K562 (cell line): ENCODE results near the gene ERGIC3. TPM values are rescaled to one million over a fixed set of nuclear protein-coding genes. Genes with fewer than 3 reads are reported as not detected.

Experiments
- ATF7 ChIP-seq: fragments of 450-650 bp; IDR thresholded peaks from 2 replicates; pipeline ENCODE4 v1.7.1; 2014; ENCODE audit warnings: mild to moderate bottlenecking, moderate library complexity
- BRCA1 ChIP-seq, 2 experiments: fragments of 450-650 bp in 1 of 2; sonication (generic) in 1 of 2; formaldehyde crosslinking in 1 of 2; IDR thresholded peaks; 2 replicates each; pipeline versions ENCODE4 v1.5.0 to v1.6.1; 2017 to 2020; ENCODE audit warnings: mild to moderate bottlenecking in 1 of 2, missing genetic modification reagents in 1 of 2
- EP300 ChIP-seq: IDR thresholded peaks from 2 replicates; pipeline ENCODE4 v1.6.1; 2012; ENCODE audit warnings: low read length, improper control_type of control experiment
- ETS2 ChIP-seq: IDR thresholded peaks from 2 replicates; pipeline ENCODE4 v1.6.1; 2016; ENCODE audit warnings: borderline replicate concordance, missing genetic modification characterization, mild to moderate bottlenecking, moderate library complexity, missing compliant biosample characterization; ENCODE audit not compliant: poor library complexity, severe bottlenecking
- HEY1 ChIP-seq: fragments of 250-450 bp; sonication (Bioruptor Pico); IDR thresholded peaks from 2 replicates; pipeline ENCODE4 v1.5.0; 2020; ENCODE audit warnings: mild to moderate bottlenecking, moderate library complexity, borderline replicate concordance
- HMG20A ChIP-seq: fragments of 450-650 bp; formaldehyde crosslinking; conservative IDR thresholded peaks from 2 replicates; pipeline ENCODE4 v1.4.0; 2020; ENCODE audit warnings: mild to moderate bottlenecking, mixed read lengths
- MXI1 ChIP-seq: IDR thresholded peaks from 2 replicates; pipeline ENCODE4 v1.6.1; 2011; ENCODE audit warnings: low read depth, mild to moderate bottlenecking, improper control_type of control experiment, low read length
- MYNN ChIP-seq, 2 experiments: sonication (generic); formaldehyde crosslinking in 1 of 2; IDR thresholded peaks; 2 replicates each; pipeline versions ENCODE4 v1.5.0 to v1.6.1; 2016 to 2020; ENCODE audit warnings: antibody characterized with exemption in 1 of 2, missing genetic modification reagents in 1 of 2
- PCBP1 ChIP-seq: fragments of 200-400 bp; formaldehyde crosslinking; IDR thresholded peaks from 2 replicates; pipeline ENCODE4 v1.6.1; 2018; ENCODE audit warnings: mild to moderate bottlenecking, low read depth, low read length; ENCODE audit not compliant: poor library complexity, severe bottlenecking
- RBM25 ChIP-seq: fragments of 200-400 bp; formaldehyde crosslinking; IDR thresholded peaks from 2 replicates; pipeline ENCODE4 v1.6.1; 2018; ENCODE audit warnings: low read length, low read depth, moderate library complexity; ENCODE audit not compliant: severe bottlenecking
- TARDBP ChIP-seq: fragments of 450-650 bp; IDR thresholded peaks from 2 replicates; pipeline ENCODE4 v1.6.1; 2016
- TCF7 ChIP-seq: sonication (generic); IDR thresholded peaks from 2 replicates; pipeline ENCODE4 v1.6.1; 2016; ENCODE audit warnings: antibody characterized with exemption, borderline replicate concordance
- TEAD2 ChIP-seq: fragments of 450-650 bp; IDR thresholded peaks from 2 replicates; pipeline ENCODE4 v1.6.1; 2016; ENCODE audit warnings: missing genetic modification characterization, control low read depth, missing compliant biosample characterization
- ZC3H11A ChIP-seq: IDR thresholded peaks from 2 replicates; pipeline ENCODE4 v1.6.1; 2012; ENCODE audit warnings: low read depth, low read length, improper control_type of control experiment
- ZFP91 ChIP-seq: sonication (generic); formaldehyde crosslinking; IDR thresholded peaks from 2 replicates; pipeline ENCODE4 v1.8.0; 2022; ENCODE audit warnings: mild to moderate bottlenecking, missing genetic modification reagents
- ZNF280A ChIP-seq: fragments of 450-650 bp; IDR thresholded peaks from 2 replicates; pipeline ENCODE4 v1.6.1; 2018; ENCODE audit warnings: mild to moderate bottlenecking, low read depth; ENCODE audit not compliant: partially characterized antibody
- ZNF408 ChIP-seq: fragments of 250-450 bp; sonication (Bioruptor Pico); IDR thresholded peaks from 2 replicates; pipeline ENCODE4 v1.4.0; 2020; ENCODE audit warnings: low read depth, mild to moderate bottlenecking, moderate library complexity
- polyA plus RNA-seq, 8 experiments: library from polyadenylated mRNA; depleted of rRNA in 4 of 8; stranded (reverse) in 5 of 8; unstranded in 3 of 8; fragments of >200 nt; fragmentation: Nextera tagmentation in 2 of 8; fragmentation: Illumina TruSeq in 1 of 8; extraction: Ambion mirVana in 2 of 8; extraction: Trizol in 1 of 8; gene quantifications; 2 replicates each; pipeline versions ENCODE4 v1.2.1 to v1.2.3, GENCODE V29; 2011 to 2014; ENCODE audit warnings: inconsistent platforms in 1 of 8, missing spikeins in 1 of 8
- total RNA-seq, 7 experiments: library from RNA; depleted of rRNA in 6 of 7; stranded (reverse); fragments of >200 nt in 6 of 7; fragmentation: Illumina TruSeq in 2 of 7; extraction: Trizol in 2 of 7; gene quantifications; 2 replicates each; pipeline versions ENCODE4 v1.2.1 to v1.2.3, GENCODE V29; 2011 to 2021; ENCODE audit warnings: low replicate concordance in 1 of 7
- TF ChIP-seq, protein P1 (sequence below): sonication (generic); formaldehyde crosslinking; IDR thresholded peaks from 2 replicates; pipeline ENCODE4 v1.8.0; 2023; ENCODE audit warnings: missing genetic modification reagents, mild to moderate bottlenecking, borderline replicate concordance

The ERGIC3 gene
- total and polyA plus RNA-seq, 9 of the 15 experiments (the other 6 are each of a cell fraction or from before 2014, with no cell fraction given): 121 to 278 (median 184) TPM

DNA sequence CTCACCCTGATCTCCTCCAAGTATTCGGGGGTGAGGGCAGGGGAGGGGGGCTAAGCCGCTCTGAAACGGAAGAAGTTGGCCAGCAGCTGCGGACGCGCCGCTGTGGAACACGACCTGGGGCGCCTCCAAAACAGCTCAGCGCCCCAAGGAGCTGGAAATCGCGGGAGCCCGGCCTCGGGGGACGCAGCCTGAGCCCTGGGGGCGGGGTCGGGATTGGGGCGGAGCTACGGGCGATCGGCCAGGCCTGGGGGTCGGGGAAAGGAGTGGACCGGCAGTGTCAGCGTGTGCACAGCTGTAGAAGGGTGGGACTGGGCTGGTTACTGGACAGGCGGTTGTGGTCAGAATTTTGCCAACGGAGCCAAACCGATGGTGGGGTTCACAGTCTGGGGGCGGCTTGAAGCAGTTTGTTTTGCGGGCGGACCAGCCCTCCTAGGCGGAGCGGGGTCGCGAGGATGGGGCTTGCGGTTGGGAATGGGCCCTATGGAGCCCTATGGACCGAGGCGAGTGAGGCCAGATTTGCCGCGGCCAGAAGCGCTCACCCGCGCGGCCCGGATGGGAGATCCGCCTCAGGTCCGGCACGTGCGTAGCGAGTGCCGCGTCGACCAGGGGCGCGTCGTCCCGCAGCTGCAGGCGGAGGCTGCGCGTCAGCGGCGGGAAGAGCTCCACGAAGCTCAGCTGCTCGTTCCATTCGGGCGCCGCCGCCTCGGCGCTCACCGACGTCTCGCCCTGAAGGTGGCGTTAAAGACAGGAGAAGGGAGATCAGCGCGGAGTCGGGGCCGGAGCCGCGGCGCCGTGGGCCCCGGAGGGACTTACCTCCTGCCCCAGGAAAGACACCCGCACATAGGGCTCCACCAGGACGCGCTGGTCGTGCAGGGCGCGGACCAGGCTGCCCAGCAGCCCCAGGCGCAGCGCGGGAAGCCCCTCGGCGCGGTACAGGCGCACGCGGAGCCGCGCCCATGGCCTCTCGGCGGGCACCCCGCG is 59.4 kb downstream of the ERGIC3 start (continued):
- no peak for TF ChIP-seq EP300
- no peak for TF ChIP-seq RBM25
- TF ChIP-seq HEY1 (CRISPR knock-in tag): no peak
- no peak for TF ChIP-seq TCF7
- TF ChIP-seq BRCA1 (IDR thresholded peaks at IDR 0.05): no peak
- 0 out of 2 replicates have a peak, but pooled peaks have one; percentile 44 for TF ChIP-seq BRCA1 (CRISPR knock-in tag; IDR thresholded peaks at IDR 0.05)
- no peak for TF ChIP-seq HMG20A (CRISPR knock-in tag)
- TF ChIP-seq MYNN (IDR thresholded peaks at IDR 0.05): 0 out of 2 replicates have a peak, but pooled peaks have one; percentile 22
- no peak for TF ChIP-seq MYNN (CRISPR knock-in tag; IDR thresholded peaks at IDR 0.05)
- TF ChIP-seq ZNF408 (CRISPR knock-in tag): no peak
- TF ChIP-seq TARDBP: no peak
- TF ChIP-seq PCBP1: peak; percentile 28
- no peak for TF ChIP-seq ZNF280A
- TF ChIP-seq ATF7: peak; percentile 65
- no peak for TF ChIP-seq ZC3H11A
- no peak for TF ChIP-seq ETS2 (tag)
- no peak for TF ChIP-seq MXI1
- TF ChIP-seq ZFP91 (CRISPR knock-in tag): no peak
- TF ChIP-seq TEAD2 (tag): no peak
- TF ChIP-seq, protein P1, sequence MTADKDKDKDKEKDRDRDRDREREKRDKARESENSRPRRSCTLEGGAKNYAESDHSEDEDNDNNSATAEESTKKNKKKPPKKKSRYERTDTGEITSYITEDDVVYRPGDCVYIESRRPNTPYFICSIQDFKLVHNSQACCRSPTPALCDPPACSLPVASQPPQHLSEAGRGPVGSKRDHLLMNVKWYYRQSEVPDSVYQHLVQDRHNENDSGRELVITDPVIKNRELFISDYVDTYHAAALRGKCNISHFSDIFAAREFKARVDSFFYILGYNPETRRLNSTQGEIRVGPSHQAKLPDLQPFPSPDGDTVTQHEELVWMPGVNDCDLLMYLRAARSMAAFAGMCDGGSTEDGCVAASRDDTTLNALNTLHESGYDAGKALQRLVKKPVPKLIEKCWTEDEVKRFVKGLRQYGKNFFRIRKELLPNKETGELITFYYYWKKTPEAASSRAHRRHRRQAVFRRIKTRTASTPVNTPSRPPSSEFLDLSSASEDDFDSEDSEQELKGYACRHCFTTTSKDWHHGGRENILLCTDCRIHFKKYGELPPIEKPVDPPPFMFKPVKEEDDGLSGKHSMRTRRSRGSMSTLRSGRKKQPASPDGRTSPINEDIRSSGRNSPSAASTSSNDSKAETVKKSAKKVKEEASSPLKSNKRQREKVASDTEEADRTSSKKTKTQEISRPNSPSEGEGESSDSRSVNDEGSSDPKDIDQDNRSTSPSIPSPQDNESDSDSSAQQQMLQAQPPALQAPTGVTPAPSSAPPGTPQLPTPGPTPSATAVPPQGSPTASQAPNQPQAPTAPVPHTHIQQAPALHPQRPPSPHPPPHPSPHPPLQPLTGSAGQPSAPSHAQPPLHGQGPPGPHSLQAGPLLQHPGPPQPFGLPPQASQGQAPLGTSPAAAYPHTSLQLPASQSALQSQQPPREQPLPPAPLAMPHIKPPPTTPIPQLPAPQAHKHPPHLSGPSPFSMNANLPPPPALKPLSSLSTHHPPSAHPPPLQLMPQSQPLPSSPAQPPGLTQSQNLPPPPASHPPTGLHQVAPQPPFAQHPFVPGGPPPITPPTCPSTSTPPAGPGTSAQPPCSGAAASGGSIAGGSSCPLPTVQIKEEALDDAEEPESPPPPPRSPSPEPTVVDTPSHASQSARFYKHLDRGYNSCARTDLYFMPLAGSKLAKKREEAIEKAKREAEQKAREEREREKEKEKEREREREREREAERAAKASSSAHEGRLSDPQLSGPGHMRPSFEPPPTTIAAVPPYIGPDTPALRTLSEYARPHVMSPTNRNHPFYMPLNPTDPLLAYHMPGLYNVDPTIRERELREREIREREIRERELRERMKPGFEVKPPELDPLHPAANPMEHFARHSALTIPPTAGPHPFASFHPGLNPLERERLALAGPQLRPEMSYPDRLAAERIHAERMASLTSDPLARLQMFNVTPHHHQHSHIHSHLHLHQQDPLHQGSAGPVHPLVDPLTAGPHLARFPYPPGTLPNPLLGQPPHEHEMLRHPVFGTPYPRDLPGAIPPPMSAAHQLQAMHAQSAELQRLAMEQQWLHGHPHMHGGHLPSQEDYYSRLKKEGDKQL (CRISPR knock-in tag): peak; percentile 38; the same call in 1 of the 2 replicates
